HepG2 (cell line): ENCODE measurements around the gene BATF2. TPM values are rescaled to one million over a fixed set of nuclear protein-coding genes. Genes with fewer than 3 reads are reported as not detected.

ENCODE experiments used
- ATF6 ChIP-seq: sonication (generic); formaldehyde crosslinking; conservative IDR thresholded peaks from 2 replicates; pipeline ENCODE4 v1.4.0; 2020; ENCODE audit warnings: missing genetic modification reagents
- CBFB ChIP-seq: sonication (generic); formaldehyde crosslinking; IDR thresholded peaks from 2 replicates; pipeline ENCODE4 v1.4.0; 2020; ENCODE audit warnings: missing genetic modification reagents
- GMEB2 ChIP-seq: IDR thresholded peaks from 2 replicates; pipeline ENCODE4 v1.6.1; 2016; ENCODE audit warnings: missing biosample characterization, missing genetic modification reagents, low read depth
- HNRNPLL ChIP-seq: fragments of 200-400 bp; formaldehyde crosslinking; IDR thresholded peaks from 2 replicates; pipeline ENCODE4 v1.6.1; 2017; ENCODE audit warnings: mild to moderate bottlenecking, low read depth, low read length; ENCODE audit not compliant: poor library complexity, severe bottlenecking
- IRX3 ChIP-seq: sonication (generic); formaldehyde crosslinking; IDR thresholded peaks from 2 replicates; pipeline ENCODE4 v1.8.1; 2023; ENCODE audit warnings: mild to moderate bottlenecking, low read depth, missing genetic modification reagents, borderline replicate concordance
- KLF15 ChIP-seq: sonication (generic); formaldehyde crosslinking; IDR thresholded peaks from 2 replicates; pipeline ENCODE4 v1.8.1; 2023; ENCODE audit warnings: borderline replicate concordance, mild to moderate bottlenecking, inconsistent platforms, missing genetic modification reagents, mixed read lengths
- MEIS1 ChIP-seq: sonication (generic); formaldehyde crosslinking; IDR thresholded peaks from 2 replicates; pipeline ENCODE4 v1.9.0; 2021; ENCODE audit warnings: mild to moderate bottlenecking, missing genetic modification reagents, moderate library complexity, borderline replicate concordance
- PRMT3 ChIP-seq: sonication (generic); formaldehyde crosslinking; IDR thresholded peaks from 2 replicates; pipeline ENCODE4 v1.8.1; 2022; ENCODE audit warnings: low read depth, mild to moderate bottlenecking, moderate library complexity, missing genetic modification reagents, borderline replicate concordance
- TFDP1 ChIP-seq: IDR thresholded peaks from 2 replicates; pipeline ENCODE4 v1.6.1; 2016; ENCODE audit warnings: missing compliant biosample characterization, missing genetic modification reagents, borderline replicate concordance
- ZNF121 ChIP-seq: sonication (generic); formaldehyde crosslinking; IDR thresholded peaks from 2 replicates; pipeline ENCODE4 v1.5.0; 2020; ENCODE audit warnings: mild to moderate bottlenecking, missing genetic modification reagents
- ZNF382 ChIP-seq: sonication (generic); formaldehyde crosslinking; IDR thresholded peaks from 2 replicates; pipeline ENCODE4 v1.5.0; 2020; ENCODE audit warnings: missing genetic modification reagents, mild to moderate bottlenecking, borderline replicate concordance
- ZNF512 ChIP-seq: sonication (generic); formaldehyde crosslinking; IDR thresholded peaks from 2 replicates; pipeline ENCODE4 v1.4.0; 2020; ENCODE audit warnings: mild to moderate bottlenecking, missing genetic modification reagents
- ZNF720 ChIP-seq: sonication (generic); formaldehyde crosslinking; IDR thresholded peaks from 2 replicates; pipeline ENCODE4 v1.4.0; 2020; ENCODE audit warnings: missing genetic modification reagents
- ZNF781 ChIP-seq: sonication (generic); formaldehyde crosslinking; IDR thresholded peaks from 2 replicates; pipeline ENCODE4 v1.5.1; 2020; ENCODE audit warnings: borderline replicate concordance, mild to moderate bottlenecking, missing genetic modification reagents; ENCODE audit errors: not compliant biosample characterization
- polyA plus RNA-seq, 8 experiments: library from polyadenylated mRNA; depleted of rRNA in 3 of 8; stranded (reverse) in 7 of 8; unstranded in 1 of 8; fragments of >200 nt; fragmentation: Illumina TruSeq in 4 of 8; extraction: Trizol in 4 of 8; gene quantifications; 2 replicates each; pipeline versions ENCODE4 v1.2.1 to v1.2.3, GENCODE V29; 2011 to 2016; ENCODE audit warnings: low read depth in 4 of 8, missing spikeins in 1 of 8, mixed read lengths in 1 of 8; ENCODE audit not compliant: insufficient read depth in 1 of 8
- total RNA-seq, 5 experiments: library from RNA; depleted of rRNA; stranded (reverse); fragments of >200 nt; fragmentation: Illumina TruSeq; extraction: Trizol; gene quantifications; 2 replicates each; pipeline ENCODE4 v1.2.3, GENCODE V29; 2016; ENCODE audit warnings: low read depth in 1 of 5
- TF ChIP-seq, protein P1 (sequence below): sonication (generic); formaldehyde crosslinking; conservative IDR thresholded peaks from 2 replicates; pipeline ENCODE4 v1.8.0; 2022; ENCODE audit warnings: low read depth, missing genetic modification reagents

Gene BATF2
- total and polyA plus RNA-seq, 2 of the 13 experiments (the other 11 are each of a cell fraction or from before 2014, with no cell fraction given) = 2.8 to 3.9 TPM

GRCh38 chr11:65027213-65028067 is 30.7 kb upstream of the BATF2 start, which contains the start of gene SNX15 (continued):
- TF ChIP-seq ATF6 (CRISPR knock-in tag) (no peak), TFDP1 (CRISPR knock-in tag) (no peak; the same call in 1 of the 2 replicates), CBFB (CRISPR knock-in tag) (peak; percentile 55), GMEB2 (no peak), ZNF121 (no peak), ZNF781 (CRISPR knock-in tag) (peak; percentile 48), ZNF382 (CRISPR knock-in tag) (no peak), MEIS1 (CRISPR knock-in tag) (no peak), PRMT3 (CRISPR knock-in tag) (no peak), IRX3 (CRISPR knock-in tag) (0 out of 2 replicates have a peak, but pooled peaks have one; percentile 51), HNRNPLL (peak; percentile 96), ZNF512 (CRISPR knock-in tag) (no peak), KLF15 (CRISPR knock-in tag) (0 out of 2 replicates have a peak, but pooled peaks have one; percentile 75), ZNF720 (CRISPR knock-in tag) (no peak)
- TF ChIP-seq, protein P1, sequence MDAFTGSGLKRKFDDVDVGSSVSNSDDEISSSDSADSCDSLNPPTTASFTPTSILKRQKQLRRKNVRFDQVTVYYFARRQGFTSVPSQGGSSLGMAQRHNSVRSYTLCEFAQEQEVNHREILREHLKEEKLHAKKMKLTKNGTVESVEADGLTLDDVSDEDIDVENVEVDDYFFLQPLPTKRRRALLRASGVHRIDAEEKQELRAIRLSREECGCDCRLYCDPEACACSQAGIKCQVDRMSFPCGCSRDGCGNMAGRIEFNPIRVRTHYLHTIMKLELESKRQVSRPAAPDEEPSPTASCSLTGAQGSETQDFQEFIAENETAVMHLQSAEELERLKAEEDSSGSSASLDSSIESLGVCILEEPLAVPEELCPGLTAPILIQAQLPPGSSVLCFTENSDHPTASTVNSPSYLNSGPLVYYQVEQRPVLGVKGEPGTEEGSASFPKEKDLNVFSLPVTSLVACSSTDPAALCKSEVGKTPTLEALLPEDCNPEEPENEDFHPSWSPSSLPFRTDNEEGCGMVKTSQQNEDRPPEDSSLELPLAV (CRISPR knock-in tag) = no peak
